A549 (cell line): ENCODE results near the gene SLC1A2. TPM values are rescaled to one million over a fixed set of nuclear protein-coding genes. Genes with fewer than 3 reads are reported as not detected.

Experiments used
- ATAC-seq, 2 experiments: fragments of 200-7000 bp in 1 of 2; fragments of >200 bp in 1 of 2; cut with Nextera tagmentation in 1 of 2; cut with Tn5 transposase in 1 of 2; 3 replicates each; pipeline versions ENCODE4 v1.8.0 to v1.9.1; 2018 to 2020; ENCODE audit warnings: mild to moderate bottlenecking in 1 of 2, moderate library complexity in 1 of 2
- CTCF ChIA-PET: fragments of 300-600 bp; sonication (Branson Sonifier 250); formaldehyde crosslinking; extraction: SDS; loops from one replicate; lab custom pipeline; 2021; ENCODE audit warnings: antibody characterized with exemption, inconsistent platforms; lab: Yijun Ruan, JAX
- POLR2A ChIA-PET: fragments of 350-600 bp; formaldehyde crosslinking; extraction: SDS; loops from one replicate; lab custom pipeline; 2021; ENCODE audit warnings: antibody characterized with exemption, inconsistent platforms; lab: Yijun Ruan, JAX
- DNase-seq, 2 experiments: peaks; one replicate each; pipeline versions ENCODE4 v3.0.0 to v3.0.0-alpha.2; 2011 to 2016; ENCODE audit warnings: low read depth in 1 of 2, low spot score in 1 of 2
- FAIRE-seq: peaks from 2 replicates; lab custom pipeline; 2011; peaks lifted over from hg19 to GRCh38; lab: Jason Lieb, UNC
- H3K27ac ChIP-seq, 2 experiments: fragments of >200 bp; sonication (Bioruptor Twin); formaldehyde crosslinking; 3 replicates each; pipeline ENCODE4 v1.5.1; 2016 to 2017
- H3K4me1 ChIP-seq: fragments of >200 bp; sonication (Bioruptor Twin); formaldehyde crosslinking; 3 replicates; pipeline ENCODE4 v1.6.1; 2016
- H3K4me2 ChIP-seq: fragments of >200 bp; sonication (Bioruptor Twin); formaldehyde crosslinking; 3 replicates; pipeline ENCODE4 v1.6.1; 2016
- H3K4me3 ChIP-seq: fragments of >200 bp; sonication (Bioruptor Twin); formaldehyde crosslinking; 3 replicates; pipeline ENCODE4 v1.5.1; 2016
- H3K9me3 ChIP-seq: fragments of >200 bp; sonication (Bioruptor Twin); formaldehyde crosslinking; 3 replicates; pipeline ENCODE4 v1.6.1; 2016
- CBX2 ChIP-seq: fragments of 200-600 bp; sonication (generic); IDR thresholded peaks from 2 replicates; pipeline ENCODE4 v1.6.1; 2016; ENCODE audit warnings: low read depth, mild to moderate bottlenecking, borderline replicate concordance
- EHF ChIP-seq: fragments of 250-450 bp; sonication (Bioruptor Pico); IDR thresholded peaks from 2 replicates; pipeline ENCODE4 v1.5.0; 2020; ENCODE audit warnings: mild to moderate bottlenecking
- EHMT2 ChIP-seq: fragments of 200-600 bp; sonication (generic); IDR thresholded peaks from 2 replicates; pipeline ENCODE4 v1.6.1; 2016; ENCODE audit warnings: antibody characterized with exemption, low read depth, mild to moderate bottlenecking, moderate library complexity
- ESRRA ChIP-seq: fragments of 150-350 bp; IDR thresholded peaks from 2 replicates; pipeline ENCODE4 v1.6.1; 2014; ENCODE audit warnings: mild to moderate bottlenecking, low read length, borderline replicate concordance
- FOSL2 ChIP-seq, 2 experiments: fragments of 450-650 bp in 1 of 2; fragments of >200 bp in 1 of 2; sonication (Bioruptor Twin) in 1 of 2; formaldehyde crosslinking; IDR thresholded peaks; 2 replicates each; pipeline versions ENCODE4 v1.5.0 to v1.6.1; 2016 to 2020; ENCODE audit warnings: mild to moderate bottlenecking in 1 of 2, moderate library complexity in 1 of 2
- HDAC2 ChIP-seq: fragments of 200-600 bp; sonication (generic); IDR thresholded peaks from 2 replicates; pipeline ENCODE4 v1.6.1; 2016
- HEYL ChIP-seq: fragments of 250-450 bp; sonication (Bioruptor Pico); IDR thresholded peaks from 2 replicates; pipeline ENCODE4 v1.8.0; 2021; ENCODE audit warnings: mild to moderate bottlenecking, moderate library complexity
- JUNB ChIP-seq: fragments of >200 bp; sonication (Bioruptor Twin); formaldehyde crosslinking; IDR thresholded peaks from 2 replicates; pipeline ENCODE4 v1.6.1; 2016
- KDM1A ChIP-seq: fragments of 200-600 bp; sonication (generic); IDR thresholded peaks from 2 replicates; pipeline ENCODE4 v1.6.1; 2016; ENCODE audit warnings: low read depth, mild to moderate bottlenecking
- MAFK ChIP-seq: fragments of 450-650 bp; IDR thresholded peaks from 2 replicates; pipeline ENCODE4 v1.6.1; 2014; ENCODE audit not compliant: partially characterized antibody
- MYC ChIP-seq: IDR thresholded peaks from 2 replicates; pipeline ENCODE4 v1.6.1; 2012; ENCODE audit warnings: mild to moderate bottlenecking, inconsistent platforms, low read length, improper control_type of control experiment, borderline replicate concordance
- NPAS2 ChIP-seq: fragments of 250-450 bp; sonication (Bioruptor Pico); IDR thresholded peaks from 2 replicates; pipeline ENCODE4 v1.8.0; 2022; ENCODE audit warnings: mild to moderate bottlenecking, moderate library complexity, borderline replicate concordance
- NR3C1 ChIP-seq: fragments of >200 bp; sonication (Bioruptor Twin); formaldehyde crosslinking; IDR thresholded peaks from 3 replicates; pipeline ENCODE4 v1.6.1; 2017
- RARB ChIP-seq: fragments of 250-450 bp; sonication (Bioruptor Pico); IDR thresholded peaks from 2 replicates; pipeline ENCODE4 v1.8.0; 2021; ENCODE audit warnings: mild to moderate bottlenecking, moderate library complexity
- RFX5 ChIP-seq: fragments of 450-650 bp; IDR thresholded peaks from 2 replicates; pipeline ENCODE4 v1.7.1; 2014; ENCODE audit warnings: antibody characterized with exemption, mild to moderate bottlenecking, moderate library complexity
- SMC3 ChIP-seq: fragments of >200 bp; sonication (Bioruptor Twin); formaldehyde crosslinking; IDR thresholded peaks from 3 replicates; pipeline ENCODE4 v1.6.1; 2018; ENCODE audit warnings: inconsistent platforms
- TFCP2L1 ChIP-seq: fragments of 250-450 bp; sonication (Bioruptor Pico); IDR thresholded peaks from 2 replicates; pipeline ENCODE4 v1.5.0; 2021; ENCODE audit warnings: mild to moderate bottlenecking
- TP53 ChIP-seq: fragments of 250-450 bp; sonication (Bioruptor Pico); IDR thresholded peaks from 2 replicates; pipeline ENCODE4 v1.5.0; 2021; ENCODE audit warnings: mild to moderate bottlenecking, moderate library complexity
- ZC3H11A ChIP-seq: fragments of 450-650 bp; IDR thresholded peaks from 2 replicates; pipeline ENCODE4 v1.6.1; 2014; ENCODE audit warnings: antibody characterized with exemption, mild to moderate bottlenecking
- ZFP36 ChIP-seq: fragments of 450-650 bp; IDR thresholded peaks from 2 replicates; pipeline ENCODE4 v1.6.1; 2014; ENCODE audit warnings: borderline replicate concordance; ENCODE audit not compliant: partially characterized antibody
- WGBS: methylation state at CpG from one replicate; pipeline ENCODE4 v1.1.6; 2017; ENCODE audit errors: missing lambda C conversion rate; 5-methylcytosine and 5-hydroxymethylcytosine counted together
- polyA plus RNA-seq, 4 experiments: library from polyadenylated mRNA; depleted of rRNA in 3 of 4; stranded (reverse); fragments of >200 nt; fragmentation: RNase III in 1 of 4; extraction: RNeasy Plus Mini Kit Qiagen cat#74134 plus additional on column Dnase treatment in 1 of 4; gene quantifications; 2 replicates in 3 of 4; 3 replicates in 1 of 4; pipeline ENCODE4 v1.2.3, GENCODE V29; 2011 to 2017
- TF ChIP-seq, protein P1 (sequence below): fragments of >200 bp; sonication (Bioruptor Twin); formaldehyde crosslinking; IDR thresholded peaks from 2 replicates; pipeline ENCODE4 v1.6.1; 2016
- TF ChIP-seq, protein P2 (sequence below): fragments of >200 bp; sonication (Bioruptor Twin); formaldehyde crosslinking; IDR thresholded peaks from 3 replicates; pipeline ENCODE4 v1.5.1; 2016
- TF ChIP-seq, protein P3 (sequence below): IDR thresholded peaks from 2 replicates; pipeline ENCODE4 v1.6.1; 2012
- TF ChIP-seq, protein P4 (sequence below): fragments of 150-350 bp; IDR thresholded peaks from 2 replicates; pipeline ENCODE4 v1.6.1; 2014; ENCODE audit warnings: low read depth, mild to moderate bottlenecking, low read length
- TF ChIP-seq, protein P5 (sequence below): IDR thresholded peaks from 2 replicates; pipeline ENCODE4 v1.6.1; 2012; ENCODE audit warnings: low read depth, borderline replicate concordance

SLC1A2 gene
- polyA plus RNA-seq, 2 of the 4 experiments (the other 2 are of a cell fraction) = 0.01 to 0.14 TPM

DNA sequence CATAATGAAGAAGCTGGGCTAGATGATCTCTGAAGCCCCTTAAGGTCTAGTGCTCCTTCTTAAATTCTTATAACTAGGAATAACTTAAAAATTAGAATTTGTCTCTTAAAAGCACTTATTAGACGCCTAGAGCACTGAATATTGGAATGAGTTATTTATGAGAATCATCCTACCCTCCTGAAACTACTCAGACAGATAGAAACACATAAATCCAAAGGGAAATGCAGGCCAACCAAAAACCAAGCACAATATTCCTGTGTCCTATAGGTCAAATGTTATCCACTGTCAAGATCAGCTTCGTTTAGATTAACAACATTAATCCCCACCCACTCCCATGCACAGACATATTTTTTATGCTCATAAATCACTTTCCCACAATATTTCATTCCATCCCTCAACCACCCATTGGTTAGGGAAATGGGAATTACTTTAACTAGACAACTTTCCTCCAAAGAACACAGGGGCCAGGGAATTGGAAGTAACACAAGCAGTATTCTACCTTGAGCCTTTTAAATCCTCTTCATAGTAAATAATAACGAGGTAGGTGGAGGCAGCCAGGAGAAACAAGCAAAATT is 193.3 kb downstream of the SLC1A2 start:
- no peak for FAIRE-seq
- ChIA-PET POLR2A (no interaction called here), CTCF (interaction anchor here (0.9 to 1.1 kb wide), 2 partner anchors 11 to 31 kb away, joined by 3 read pairs; no protein-coding TSS in a partner anchor)
- TF ChIP-seq MYC (no peak), RARB (CRISPR knock-in tag) (no peak), HEYL (CRISPR knock-in tag) (no peak), JUNB (no peak), SMC3 (no peak), EHMT2 (no peak), NR3C1 (no peak), TFCP2L1 (CRISPR knock-in tag) (no peak), ESRRA (no peak), RFX5 (no peak)
- TF ChIP-seq, protein P1, sequence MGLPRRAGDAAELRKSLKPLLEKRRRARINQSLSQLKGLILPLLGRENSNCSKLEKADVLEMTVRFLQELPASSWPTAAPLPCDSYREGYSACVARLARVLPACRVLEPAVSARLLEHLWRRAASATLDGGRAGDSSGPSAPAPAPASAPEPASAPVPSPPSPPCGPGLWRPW = no peak
- TF ChIP-seq, protein P2, sequence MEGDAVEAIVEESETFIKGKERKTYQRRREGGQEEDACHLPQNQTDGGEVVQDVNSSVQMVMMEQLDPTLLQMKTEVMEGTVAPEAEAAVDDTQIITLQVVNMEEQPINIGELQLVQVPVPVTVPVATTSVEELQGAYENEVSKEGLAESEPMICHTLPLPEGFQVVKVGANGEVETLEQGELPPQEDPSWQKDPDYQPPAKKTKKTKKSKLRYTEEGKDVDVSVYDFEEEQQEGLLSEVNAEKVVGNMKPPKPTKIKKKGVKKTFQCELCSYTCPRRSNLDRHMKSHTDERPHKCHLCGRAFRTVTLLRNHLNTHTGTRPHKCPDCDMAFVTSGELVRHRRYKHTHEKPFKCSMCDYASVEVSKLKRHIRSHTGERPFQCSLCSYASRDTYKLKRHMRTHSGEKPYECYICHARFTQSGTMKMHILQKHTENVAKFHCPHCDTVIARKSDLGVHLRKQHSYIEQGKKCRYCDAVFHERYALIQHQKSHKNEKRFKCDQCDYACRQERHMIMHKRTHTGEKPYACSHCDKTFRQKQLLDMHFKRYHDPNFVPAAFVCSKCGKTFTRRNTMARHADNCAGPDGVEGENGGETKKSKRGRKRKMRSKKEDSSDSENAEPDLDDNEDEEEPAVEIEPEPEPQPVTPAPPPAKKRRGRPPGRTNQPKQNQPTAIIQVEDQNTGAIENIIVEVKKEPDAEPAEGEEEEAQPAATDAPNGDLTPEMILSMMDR = no peak
- Histone ChIP-seq H3K9me3 (no peaks in the 10 kb centered on the region), H3K4me2 (no peak overlapping the region), H3K4me1 (no peaks in the 10 kb centered on the region), H3K4me3 (no peak overlapping the region), H3K27ac (no peak overlapping the region)
- DNase-seq = no peak
- WGBS = 60% methylated on average over 3 of the region's 3 CpGs
- no peak for ATAC-seq

DNA sequence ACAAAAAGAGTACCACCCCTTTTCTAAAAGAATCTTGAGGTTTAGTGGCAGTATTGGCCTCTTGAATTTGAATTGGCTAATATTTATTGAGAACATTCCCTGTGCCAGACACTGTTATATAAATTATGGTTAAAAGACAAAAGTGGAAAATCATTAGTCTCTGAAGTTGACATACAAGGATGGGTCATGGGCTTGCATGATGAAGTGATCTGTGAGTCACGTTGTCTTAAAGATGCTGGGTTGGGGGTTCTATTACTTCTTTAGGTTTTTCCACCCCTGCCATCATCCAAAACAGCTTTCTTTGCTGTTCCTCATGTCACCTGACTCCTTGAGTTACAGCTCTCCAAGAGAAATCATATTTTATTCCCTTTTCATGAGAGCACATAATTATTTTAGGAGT is 195.4 kb downstream of the SLC1A2 start:
- no peak for DNase-seq
- H3K9me3 ChIP-seq = no peaks in the 10 kb centered on the region
- ChIA-PET CTCF (interaction anchor here (0.7 to 1.6 kb wide), 3 partner anchors 15 to 168 kb away, joined by 3 to 6 read pairs (median 3); no protein-coding TSS in a partner anchor), POLR2A (no interaction called here)
- TF ChIP-seq, protein P3, sequence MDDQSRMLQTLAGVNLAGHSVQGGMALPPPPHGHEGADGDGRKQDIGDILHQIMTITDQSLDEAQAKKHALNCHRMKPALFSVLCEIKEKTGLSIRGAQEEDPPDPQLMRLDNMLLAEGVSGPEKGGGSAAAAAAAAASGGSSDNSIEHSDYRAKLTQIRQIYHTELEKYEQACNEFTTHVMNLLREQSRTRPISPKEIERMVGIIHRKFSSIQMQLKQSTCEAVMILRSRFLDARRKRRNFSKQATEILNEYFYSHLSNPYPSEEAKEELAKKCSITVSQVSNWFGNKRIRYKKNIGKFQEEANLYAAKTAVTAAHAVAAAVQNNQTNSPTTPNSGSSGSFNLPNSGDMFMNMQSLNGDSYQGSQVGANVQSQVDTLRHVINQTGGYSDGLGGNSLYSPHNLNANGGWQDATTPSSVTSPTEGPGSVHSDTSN = no peak
- TF ChIP-seq FOSL2 (IDR thresholded peaks at IDR 0.05) (no peak), FOSL2 (CRISPR knock-in tag; IDR thresholded peaks at IDR 0.05) (no peak), HDAC2 (no peak), JUNB (no peak), NPAS2 (CRISPR knock-in tag) (no peak), ZC3H11A (no peak), ZFP36 (no peak), TFCP2L1 (CRISPR knock-in tag) (no peak), KDM1A (no peak), TP53 (CRISPR knock-in tag) (no peak), CBX2 (no peak), EHF (CRISPR knock-in tag) (no peak), MAFK (no peak)
- TF ChIP-seq, protein P4, sequence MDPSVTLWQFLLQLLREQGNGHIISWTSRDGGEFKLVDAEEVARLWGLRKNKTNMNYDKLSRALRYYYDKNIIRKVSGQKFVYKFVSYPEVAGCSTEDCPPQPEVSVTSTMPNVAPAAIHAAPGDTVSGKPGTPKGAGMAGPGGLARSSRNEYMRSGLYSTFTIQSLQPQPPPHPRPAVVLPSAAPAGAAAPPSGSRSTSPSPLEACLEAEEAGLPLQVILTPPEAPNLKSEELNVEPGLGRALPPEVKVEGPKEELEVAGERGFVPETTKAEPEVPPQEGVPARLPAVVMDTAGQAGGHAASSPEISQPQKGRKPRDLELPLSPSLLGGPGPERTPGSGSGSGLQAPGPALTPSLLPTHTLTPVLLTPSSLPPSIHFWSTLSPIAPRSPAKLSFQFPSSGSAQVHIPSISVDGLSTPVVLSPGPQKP = no peak
- TF ChIP-seq, protein P5, sequence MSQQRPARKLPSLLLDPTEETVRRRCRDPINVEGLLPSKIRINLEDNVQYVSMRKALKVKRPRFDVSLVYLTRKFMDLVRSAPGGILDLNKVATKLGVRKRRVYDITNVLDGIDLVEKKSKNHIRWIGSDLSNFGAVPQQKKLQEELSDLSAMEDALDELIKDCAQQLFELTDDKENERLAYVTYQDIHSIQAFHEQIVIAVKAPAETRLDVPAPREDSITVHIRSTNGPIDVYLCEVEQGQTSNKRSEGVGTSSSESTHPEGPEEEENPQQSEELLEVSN = no peak
- TF ChIP-seq, all 56 proteins: peak for 0
- ATAC-seq (no peak), FAIRE-seq (no peak)
- Histone ChIP-seq H3K4me3 (no peak overlapping the region), H3K27ac (no peak overlapping the region), H3K4me2 (no peak overlapping the region), H3K4me1 (no peaks in the 10 kb centered on the region)
- WGBS = 88% methylated on average over 1 of the region's 1 CpG
